ENCODE data around the gene FAU.

The FAU gene

DNA sequence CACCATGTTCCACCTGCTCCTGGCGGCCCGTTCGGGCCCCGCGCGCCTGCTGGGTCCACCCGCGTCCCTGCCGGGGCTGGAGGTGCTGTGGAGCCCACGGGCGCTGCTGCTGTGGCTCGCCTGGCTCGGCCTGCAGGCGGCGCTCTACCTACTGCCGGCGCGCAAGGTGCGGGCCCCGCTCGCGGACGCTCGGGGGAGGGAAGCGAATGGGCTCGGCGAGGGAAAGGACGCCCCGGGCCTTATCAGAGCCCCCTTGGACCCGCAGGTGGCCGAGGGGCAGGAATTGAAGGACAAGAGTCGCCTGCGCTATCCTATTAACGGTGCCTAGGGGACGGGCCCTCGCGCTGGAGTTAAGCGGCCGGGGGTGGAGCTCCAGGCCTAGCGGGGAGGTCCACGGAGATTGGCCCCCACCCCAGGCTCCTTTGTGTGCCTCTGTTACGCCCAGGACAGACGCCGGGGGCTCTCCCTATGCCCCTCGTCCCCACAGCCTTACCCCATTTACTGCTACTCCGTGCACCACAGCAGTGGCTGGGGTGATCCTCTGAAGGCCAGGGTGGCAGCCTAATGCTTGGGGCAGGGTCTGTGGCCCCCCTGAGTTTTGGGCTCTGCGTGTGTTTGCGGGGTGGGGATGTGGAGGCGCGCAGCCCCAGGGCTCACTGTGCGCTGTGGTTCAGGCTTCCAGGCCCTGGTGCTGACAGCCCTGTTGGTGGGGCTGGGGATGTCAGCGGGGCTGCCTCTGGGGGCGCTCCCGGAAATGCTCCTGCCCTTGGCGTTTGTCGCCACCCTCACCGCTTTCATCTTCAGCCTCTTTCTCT lies 9.2 kb downstream of the FAU start:
- TF ChIP-seq POLR2AphosphoS5 (IDR thresholded peaks at IDR 0.05; ENCODE audit: low read depth, low read length): 0 out of 2 replicates have a peak, but pooled peaks have one; percentile 41
- TF ChIP-seq TAF1 (IDR thresholded peaks at IDR 0.05; ENCODE audit: borderline replicate concordance, insufficient read depth, low read length): no peak

DNA sequence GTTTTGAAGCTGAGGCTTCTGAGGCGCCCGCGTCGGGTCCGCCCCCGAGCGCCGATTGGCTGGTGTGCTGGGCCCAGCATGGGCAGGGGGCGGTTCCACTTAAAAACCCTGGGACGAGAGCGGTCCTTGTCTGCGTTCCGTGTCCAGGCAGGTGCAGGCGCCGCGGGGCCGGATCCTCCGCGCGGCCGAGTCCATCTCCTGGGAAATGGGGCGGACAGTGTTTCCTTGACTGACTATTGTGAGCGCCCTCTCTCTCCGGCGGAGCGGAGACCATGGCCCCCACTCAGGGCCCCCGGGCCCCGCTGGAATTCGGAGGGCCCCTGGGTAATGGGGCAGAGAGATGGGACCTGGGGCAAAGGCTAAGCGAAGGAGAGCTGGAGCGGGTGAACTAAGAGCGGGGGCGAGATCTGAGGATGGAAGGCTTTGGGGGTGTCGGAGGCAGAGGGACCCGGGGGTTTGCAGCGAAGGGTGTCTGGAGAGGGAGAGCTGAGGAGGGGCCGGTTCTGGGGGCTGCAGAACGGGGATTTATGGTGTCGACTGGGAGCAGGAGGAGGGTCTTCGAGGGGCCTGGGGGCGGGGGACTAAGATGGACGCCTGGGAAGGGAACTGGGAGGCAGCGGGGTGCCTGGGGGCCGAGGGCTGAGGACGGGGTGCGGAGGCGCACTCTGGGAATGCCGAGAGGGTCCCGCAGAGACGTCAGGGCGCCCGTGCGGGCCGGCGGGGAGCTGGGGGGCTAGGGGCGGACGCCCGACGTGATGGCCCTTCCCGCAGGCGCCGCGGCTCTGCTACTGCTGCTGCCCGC lies 10.0 kb downstream of the FAU start, which contains the start of gene TM7SF2:
Gene TM7SF2, plus strand, starts transcription at position 129 of the 802 bp plus-strand sequence. Its CDS starts 144 bp downstream, at position 273.
- TF ChIP-seq SIN3A (IDR thresholded peaks at IDR 0.05; ENCODE audit: borderline replicate concordance, insufficient read depth, low read length): no peak
- no peak for TF ChIP-seq FOXP2 (optimal IDR thresholded peaks at IDR 0.05; ENCODE audit: borderline replicate concordance, extremely low read depth, extremely low read length, insufficient read depth)
- TF ChIP-seq, protein P1, sequence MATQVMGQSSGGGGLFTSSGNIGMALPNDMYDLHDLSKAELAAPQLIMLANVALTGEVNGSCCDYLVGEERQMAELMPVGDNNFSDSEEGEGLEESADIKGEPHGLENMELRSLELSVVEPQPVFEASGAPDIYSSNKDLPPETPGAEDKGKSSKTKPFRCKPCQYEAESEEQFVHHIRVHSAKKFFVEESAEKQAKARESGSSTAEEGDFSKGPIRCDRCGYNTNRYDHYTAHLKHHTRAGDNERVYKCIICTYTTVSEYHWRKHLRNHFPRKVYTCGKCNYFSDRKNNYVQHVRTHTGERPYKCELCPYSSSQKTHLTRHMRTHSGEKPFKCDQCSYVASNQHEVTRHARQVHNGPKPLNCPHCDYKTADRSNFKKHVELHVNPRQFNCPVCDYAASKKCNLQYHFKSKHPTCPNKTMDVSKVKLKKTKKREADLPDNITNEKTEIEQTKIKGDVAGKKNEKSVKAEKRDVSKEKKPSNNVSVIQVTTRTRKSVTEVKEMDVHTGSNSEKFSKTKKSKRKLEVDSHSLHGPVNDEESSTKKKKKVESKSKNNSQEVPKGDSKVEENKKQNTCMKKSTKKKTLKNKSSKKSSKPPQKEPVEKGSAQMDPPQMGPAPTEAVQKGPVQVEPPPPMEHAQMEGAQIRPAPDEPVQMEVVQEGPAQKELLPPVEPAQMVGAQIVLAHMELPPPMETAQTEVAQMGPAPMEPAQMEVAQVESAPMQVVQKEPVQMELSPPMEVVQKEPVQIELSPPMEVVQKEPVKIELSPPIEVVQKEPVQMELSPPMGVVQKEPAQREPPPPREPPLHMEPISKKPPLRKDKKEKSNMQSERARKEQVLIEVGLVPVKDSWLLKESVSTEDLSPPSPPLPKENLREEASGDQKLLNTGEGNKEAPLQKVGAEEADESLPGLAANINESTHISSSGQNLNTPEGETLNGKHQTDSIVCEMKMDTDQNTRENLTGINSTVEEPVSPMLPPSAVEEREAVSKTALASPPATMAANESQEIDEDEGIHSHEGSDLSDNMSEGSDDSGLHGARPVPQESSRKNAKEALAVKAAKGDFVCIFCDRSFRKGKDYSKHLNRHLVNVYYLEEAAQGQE (IDR thresholded peaks at IDR 0.05; ENCODE audit: insufficient read depth in 1 of 2, low read depth in 2 of 2, low read length in 2 of 2): 0 out of 4 replicates have a peak, but pooled peaks of 1 of the 2 experiments have one; percentile 18
- TF ChIP-seq POLR2AphosphoS5 (IDR thresholded peaks at IDR 0.05; ENCODE audit: low read depth, low read length): peak; percentile 95
- TF ChIP-seq TAF1 (IDR thresholded peaks at IDR 0.05; ENCODE audit: borderline replicate concordance, insufficient read depth, low read length): peak; percentile 87; the same call in 1 of the 2 replicates

DNA sequence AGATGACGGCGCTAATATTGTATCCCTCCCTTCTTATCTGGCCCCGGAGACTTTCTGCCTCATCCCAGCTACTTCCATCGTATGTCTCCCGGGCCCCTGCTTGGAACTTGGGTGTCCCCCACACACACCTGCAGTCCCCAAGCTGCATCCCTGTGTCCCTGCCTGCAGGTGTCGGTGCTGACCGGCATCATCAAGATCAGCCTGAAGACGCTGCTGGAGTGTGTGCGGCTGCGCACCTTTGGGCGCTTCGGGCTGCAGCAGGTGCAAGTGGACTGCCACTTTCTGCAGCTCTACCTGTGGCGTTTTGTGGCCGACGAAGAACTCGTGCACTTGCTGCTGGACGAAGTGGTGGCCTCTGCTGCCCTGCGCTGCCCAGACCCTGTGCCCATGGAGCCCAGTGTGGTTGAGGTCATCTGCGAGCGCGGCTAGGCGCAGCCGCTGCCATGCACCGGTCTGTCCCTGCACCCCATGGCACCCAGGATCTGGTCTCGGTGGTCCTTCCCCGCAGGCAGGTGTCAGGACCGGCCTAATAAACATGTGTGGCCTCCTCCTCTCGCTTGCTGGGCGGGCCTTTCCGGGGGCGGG lies 10.7 kb downstream of the FAU start:
- TF ChIP-seq, protein P1 (IDR thresholded peaks at IDR 0.05; ENCODE audit: insufficient read depth in 1 of 2, low read depth in 2 of 2, low read length in 2 of 2): no peak
- TF ChIP-seq TAF1 (IDR thresholded peaks at IDR 0.05; ENCODE audit: borderline replicate concordance, insufficient read depth, low read length): no peak
- TF ChIP-seq SIN3A (IDR thresholded peaks at IDR 0.05; ENCODE audit: borderline replicate concordance, insufficient read depth, low read length): no peak
- TF ChIP-seq FOXP2 (optimal IDR thresholded peaks at IDR 0.05; ENCODE audit: borderline replicate concordance, extremely low read depth, extremely low read length, insufficient read depth): no peak
- TF ChIP-seq POLR2AphosphoS5 (IDR thresholded peaks at IDR 0.05; ENCODE audit: low read depth, low read length): no peak

DNA sequence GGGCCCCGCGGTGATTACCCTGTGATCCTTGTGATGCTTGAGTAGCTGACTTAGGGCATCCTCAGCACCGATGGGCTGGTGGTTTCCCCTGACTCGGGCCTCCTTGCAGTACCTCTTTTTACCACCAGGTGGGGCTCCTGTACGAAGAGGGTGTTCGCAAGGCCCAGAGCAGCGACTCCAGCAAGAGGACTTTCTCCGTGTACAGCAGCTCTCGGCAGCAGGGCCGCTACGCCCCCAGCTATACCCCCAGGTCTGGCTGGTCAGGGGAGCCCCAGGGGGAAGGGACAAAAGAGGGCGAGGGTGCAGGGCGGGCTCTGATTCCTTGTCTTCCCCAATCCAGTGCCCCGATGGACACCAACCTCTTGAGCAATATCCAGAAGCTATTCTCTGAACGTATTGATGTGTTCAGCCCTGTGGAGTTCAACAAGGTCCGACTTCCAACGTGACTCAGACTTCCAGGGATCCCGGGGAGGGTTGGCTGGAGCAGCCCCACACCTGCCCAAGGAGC lies 11.5 kb downstream of the FAU start:
- 0 out of 2 replicates have a peak, but pooled peaks have one; percentile 26 for TF ChIP-seq POLR2AphosphoS5 (IDR thresholded peaks at IDR 0.05; ENCODE audit: low read depth, low read length)
- no peak for TF ChIP-seq SIN3A (IDR thresholded peaks at IDR 0.05; ENCODE audit: borderline replicate concordance, insufficient read depth, low read length)

DNA sequence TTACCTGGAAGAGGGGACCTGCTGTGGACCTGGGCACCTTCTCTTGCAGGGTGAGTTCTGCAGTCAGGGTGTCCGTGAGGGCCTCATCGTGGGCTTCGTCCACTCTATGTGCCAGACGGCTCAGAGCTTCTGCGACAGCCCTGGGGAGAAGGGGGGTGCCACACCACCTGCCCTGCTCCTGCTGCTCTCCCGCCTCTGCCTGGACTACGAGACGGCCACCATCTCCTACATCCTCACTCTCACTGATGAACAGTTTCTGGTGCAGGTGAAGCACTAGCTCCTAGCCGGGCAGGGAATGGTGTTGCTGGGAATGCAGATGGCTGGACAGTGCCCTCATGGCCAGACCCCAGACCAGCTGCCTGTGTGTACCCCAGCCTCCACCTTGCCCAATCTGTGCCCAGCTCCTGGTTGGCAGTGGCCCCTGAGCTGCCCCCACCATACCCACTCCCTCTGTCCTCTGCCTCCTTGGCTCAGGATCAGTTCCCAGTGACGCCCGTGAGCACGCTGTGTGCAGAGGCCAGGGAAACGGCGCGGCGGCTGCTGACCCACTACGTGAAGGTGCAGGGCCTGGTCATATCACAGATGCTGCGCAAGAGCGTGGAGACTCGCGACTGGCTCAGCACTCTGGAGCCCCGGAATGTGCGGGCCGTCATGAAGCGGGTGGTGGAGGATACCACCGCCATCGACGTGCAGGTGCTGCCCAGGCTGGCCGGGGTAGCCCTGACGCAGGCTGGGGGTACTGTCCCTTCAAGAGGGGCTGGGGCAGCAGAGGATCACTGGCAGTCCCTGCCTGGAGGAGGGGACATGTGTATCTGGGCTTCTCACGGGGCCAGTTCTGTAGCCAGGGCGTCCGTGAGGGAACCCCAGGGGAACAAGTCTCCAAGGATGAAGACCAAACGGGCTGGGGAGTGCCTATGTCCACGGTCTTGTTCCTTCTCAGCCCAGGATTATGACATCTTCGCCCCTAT lies 12.4 kb downstream of the FAU start:
- TF ChIP-seq SIN3A (IDR thresholded peaks at IDR 0.05; ENCODE audit: borderline replicate concordance, insufficient read depth, low read length) (no peak), TAF1 (IDR thresholded peaks at IDR 0.05; ENCODE audit: borderline replicate concordance, insufficient read depth, low read length) (no peak), POLR2AphosphoS5 (IDR thresholded peaks at IDR 0.05; ENCODE audit: low read depth, low read length) (no peak)
- TF ChIP-seq, protein P1 (IDR thresholded peaks at IDR 0.05; ENCODE audit: insufficient read depth in 1 of 2, low read depth in 2 of 2, low read length in 2 of 2): no peak
